ENCODE results near the gene DOCK8.

GRCh38 chr9:347667-348292 is 133.1 kb downstream of the DOCK8 start:
- TF ChIP-seq ZFX (IDR thresholded peaks at IDR 0.05) (no peak), CTCF (conservative IDR thresholded peaks at IDR 0.05) (peak; percentile 98)

Data from C4-2B (cell line).